IPS-20b (cell line): Measurements from ENCODE around the gene DNLZ.
"Not testable (repeated sequence)": the region's sequence is repeated elsewhere in the genome, so short reads cannot be mapped to it uniquely, and the experiment has no call there.

Source experiments
- H3K27ac ChIP-seq: one replicate; pipeline ENCODE4 v1.5.1; 2013; ENCODE audit warnings: low read length
- H3K27me3 ChIP-seq: 2 replicates; pipeline ENCODE4 v1.6.1; 2013; ENCODE audit warnings: mild to moderate bottlenecking, low read length, inconsistent platforms; ENCODE audit not compliant: insufficient read depth
- H3K36me3 ChIP-seq: 2 replicates; pipeline ENCODE4 v1.6.1; 2013; ENCODE audit warnings: low read depth, mild to moderate bottlenecking, inconsistent platforms, low read length, moderate library complexity; ENCODE audit not compliant: insufficient read depth
- H3K4me1 ChIP-seq: 2 replicates; pipeline ENCODE4 v1.6.1; 2013; ENCODE audit warnings: mild to moderate bottlenecking, control low read depth, inconsistent platforms, low read length, moderate library complexity; ENCODE audit not compliant: insufficient read depth
- H3K4me3 ChIP-seq: 2 replicates; pipeline ENCODE4 v1.5.1; 2013; ENCODE audit warnings: mild to moderate bottlenecking, low read length, inconsistent platforms
- H3K9ac ChIP-seq: 2 replicates; pipeline ENCODE4 v1.6.1; 2013; ENCODE audit warnings: low read depth, mild to moderate bottlenecking, inconsistent platforms, low read length, moderate library complexity
- H3K9me3 ChIP-seq: 2 replicates; pipeline ENCODE4 v1.6.1; 2013; ENCODE audit warnings: mild to moderate bottlenecking, low read depth, low read length, inconsistent platforms; ENCODE audit not compliant: insufficient read depth

The DNLZ gene

DNA sequence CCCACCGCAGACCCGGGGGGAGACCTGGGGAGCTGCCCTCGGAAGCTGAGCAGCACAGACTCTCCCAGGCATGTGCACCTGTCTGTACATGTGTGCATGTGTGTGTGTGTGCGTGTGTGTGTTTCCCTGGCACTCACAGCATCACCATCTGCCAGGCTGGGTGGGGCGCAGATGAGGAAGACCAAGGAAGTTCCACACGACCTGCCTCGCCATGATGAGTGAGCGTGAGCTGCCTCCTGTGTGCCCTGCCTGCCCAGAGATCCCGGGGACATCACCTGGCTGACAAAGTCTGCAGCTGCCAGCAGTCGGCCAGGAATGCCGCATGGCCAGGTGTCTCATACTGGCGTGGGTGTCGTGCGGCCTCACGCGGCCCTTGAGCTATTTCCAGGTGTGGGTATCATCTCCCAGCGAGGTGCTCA is 40.2 kb downstream of the DNLZ start:
- Histone ChIP-seq H3K27me3 (no peaks in the 10 kb centered on the region), H3K4me3 (no peak overlapping the region), H3K9ac (no peak overlapping the region)

DNA sequence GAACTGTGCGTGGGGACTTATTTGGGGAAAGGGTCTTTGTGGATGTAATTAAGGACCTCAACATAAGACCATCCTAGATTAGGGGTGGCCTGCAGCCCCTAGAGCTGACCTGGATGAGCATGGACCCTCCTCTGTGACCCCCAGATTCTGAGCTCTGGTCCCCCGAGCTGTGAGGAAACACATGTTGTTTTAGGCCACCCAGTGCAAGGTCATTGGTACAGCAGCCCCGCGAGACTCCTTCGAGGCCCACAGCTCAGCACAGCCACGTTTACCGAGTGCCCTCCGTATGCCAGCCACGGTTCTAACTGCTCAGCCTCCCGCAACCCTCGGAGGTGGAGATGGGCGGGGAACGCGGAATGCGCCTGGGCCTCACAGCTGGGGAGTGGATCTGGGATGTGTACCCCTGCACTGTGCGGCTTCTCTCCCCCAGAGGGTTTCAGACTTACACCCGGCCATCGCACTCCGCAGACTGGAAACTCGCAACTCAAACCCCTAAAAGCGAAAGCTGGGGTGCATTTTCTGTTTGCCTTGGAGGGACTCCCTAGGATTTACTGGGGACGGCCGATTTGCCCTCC is 40.7 kb downstream of the DNLZ start:
- H3K9ac ChIP-seq: no peak overlapping the region
- H3K27ac ChIP-seq: no peak overlapping the region
- H3K27me3 ChIP-seq: no peaks in the 10 kb centered on the region
- no peaks in the 10 kb centered on the region for H3K9me3 ChIP-seq
- H3K36me3 ChIP-seq: no peaks in the 10 kb centered on the region
- no peak overlapping the region for H3K4me3 ChIP-seq
- peaks cover 9% of the 10 kb centered on the region for H3K4me1 ChIP-seq

More for the DNA sequence above, 40.2 kb downstream of the DNLZ start:
- Histone ChIP-seq H3K27ac (no peak overlapping the region), H3K4me1 (peaks cover 9% of the 10 kb centered on the region), H3K36me3 (no peaks in the 10 kb centered on the region), H3K9me3 (no peaks in the 10 kb centered on the region)

DNA sequence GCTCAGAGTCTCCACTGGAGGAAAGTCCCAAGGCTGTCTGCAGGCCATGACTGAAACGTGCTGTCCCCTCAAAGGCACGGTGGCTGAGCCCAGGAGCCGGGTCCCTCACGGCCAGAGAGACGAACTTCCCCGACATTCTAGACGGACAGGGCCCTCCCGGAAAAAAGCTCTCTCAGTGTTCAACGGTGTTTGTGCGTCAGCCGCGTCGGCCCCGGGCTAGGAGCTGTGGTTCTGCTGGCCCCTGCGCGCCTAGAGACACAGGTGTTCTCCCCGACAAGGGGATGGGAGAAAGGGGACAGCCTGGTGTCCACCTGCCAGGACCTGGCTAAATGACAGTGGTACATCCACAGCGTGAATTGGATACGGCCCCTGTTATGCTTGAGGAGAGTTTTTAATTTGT is 42.0 kb downstream of the DNLZ start:
- no peaks in the 10 kb centered on the region for H3K27me3 ChIP-seq
- H3K4me1 ChIP-seq: peaks cover 4% of the 10 kb centered on the region
- no peaks in the 10 kb centered on the region for H3K36me3 ChIP-seq

DNA sequence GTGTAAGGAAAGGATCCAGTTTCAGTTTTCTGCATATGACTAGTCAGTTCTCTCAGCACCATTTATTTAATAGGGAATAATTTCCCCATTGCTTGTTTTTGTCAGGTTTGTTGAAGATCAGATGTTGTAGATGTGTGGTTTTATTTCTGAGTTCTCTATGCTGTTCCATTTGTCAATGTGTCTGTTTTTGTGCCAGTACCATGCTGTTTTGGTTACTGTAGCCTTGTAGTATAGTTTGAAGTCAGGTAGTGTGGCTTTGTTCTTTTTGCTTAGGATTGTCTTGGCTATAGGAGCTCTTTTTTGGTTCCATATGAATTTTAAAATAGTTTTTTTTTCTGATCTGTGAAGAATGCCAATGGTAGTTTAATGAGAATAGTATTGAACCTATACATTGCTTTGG is 42.6 kb downstream of the DNLZ start:
- H3K9ac ChIP-seq, H3K36me3 ChIP-seq, H3K4me3 ChIP-seq, H3K27me3 ChIP-seq, H3K27ac ChIP-seq, H3K4me1 ChIP-seq, H3K9me3 ChIP-seq: not testable (repeated sequence)

More for the DNA sequence above, 42.0 kb downstream of the DNLZ start:
- Histone ChIP-seq H3K27ac (no peak overlapping the region), H3K4me3 (no peak overlapping the region), H3K9me3 (no peaks in the 10 kb centered on the region), H3K9ac (no peak overlapping the region)

DNA sequence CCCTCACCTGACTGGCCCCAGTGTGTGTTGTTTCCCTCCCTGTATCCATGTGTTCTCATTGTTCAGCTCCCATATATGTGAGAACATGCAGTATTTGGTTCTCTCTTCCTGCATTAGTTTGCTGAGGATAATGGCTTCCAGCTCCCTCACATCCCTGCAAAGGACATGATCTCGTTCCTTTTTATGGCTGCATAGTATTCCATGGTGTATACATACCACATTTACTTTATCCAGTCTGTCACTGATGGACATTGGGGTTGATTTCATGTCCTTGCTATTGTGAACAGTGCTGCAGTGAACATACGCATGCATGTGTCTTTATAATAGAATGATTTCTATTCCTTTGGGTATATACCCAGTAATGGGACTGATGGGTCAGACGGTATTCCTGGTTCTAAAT is 43.6 kb downstream of the DNLZ start:
- H3K27me3 ChIP-seq, H3K9me3 ChIP-seq, H3K4me3 ChIP-seq, H3K27ac ChIP-seq, H3K36me3 ChIP-seq, H3K4me1 ChIP-seq, H3K9ac ChIP-seq: not testable (repeated sequence)

DNA sequence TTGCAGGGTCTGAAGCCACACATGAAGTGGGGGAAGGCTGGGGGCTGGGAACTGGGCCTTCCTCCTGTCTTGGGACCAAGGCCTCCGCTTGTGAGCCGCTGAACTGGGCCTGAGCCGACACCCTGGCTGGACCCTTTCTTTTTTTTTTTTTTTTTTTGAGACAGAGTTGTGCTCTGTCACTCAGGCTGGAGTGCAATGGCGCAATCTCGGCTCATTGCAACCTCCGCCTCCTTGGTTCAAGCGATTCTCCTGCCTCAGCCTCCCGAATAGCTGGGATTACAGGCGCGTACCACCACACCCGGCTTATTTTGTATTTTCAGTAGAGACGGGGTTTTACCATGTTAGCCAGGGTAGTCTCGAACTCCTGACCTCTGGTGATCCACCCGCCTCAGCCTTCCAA is 44.3 kb downstream of the DNLZ start:
- not testable (repeated sequence) for H3K9ac ChIP-seq, H3K4me1 ChIP-seq, H3K4me3 ChIP-seq, H3K27me3 ChIP-seq, H3K36me3 ChIP-seq, H3K27ac ChIP-seq
- H3K9me3 ChIP-seq: peaks cover 14% of the 10 kb centered on the region

DNA sequence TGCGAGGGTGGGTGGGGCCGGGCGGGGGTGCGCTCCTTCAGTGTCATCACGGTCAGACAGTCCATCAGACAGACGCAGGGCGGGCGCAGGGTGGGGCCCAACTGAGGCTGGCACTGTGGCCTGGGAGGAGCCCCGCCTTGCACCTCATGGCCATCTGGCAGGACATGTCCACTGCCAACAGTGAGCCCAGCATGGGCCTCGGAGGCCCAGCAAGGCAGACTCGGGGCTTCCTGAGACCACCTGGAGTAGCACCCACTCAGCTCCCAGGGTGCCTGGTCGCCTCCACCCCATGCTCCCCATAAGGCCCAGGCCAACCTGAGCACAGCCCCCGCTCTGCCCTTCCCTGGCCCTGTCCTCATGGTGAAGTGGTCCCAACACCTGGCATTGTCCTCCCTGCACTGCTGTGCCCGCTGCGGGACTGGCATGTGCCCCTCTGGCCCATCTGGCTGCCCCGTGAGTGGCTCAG is 44.7 kb downstream of the DNLZ start:
- no peak overlapping the region for H3K9ac ChIP-seq
- no peak overlapping the region for H3K4me3 ChIP-seq
- H3K27me3 ChIP-seq: no peaks in the 10 kb centered on the region
- H3K27ac ChIP-seq: no peak overlapping the region
- peaks cover 14% of the 10 kb centered on the region for H3K9me3 ChIP-seq
- H3K36me3 ChIP-seq: no peaks in the 10 kb centered on the region
- no peaks in the 10 kb centered on the region for H3K4me1 ChIP-seq

DNA sequence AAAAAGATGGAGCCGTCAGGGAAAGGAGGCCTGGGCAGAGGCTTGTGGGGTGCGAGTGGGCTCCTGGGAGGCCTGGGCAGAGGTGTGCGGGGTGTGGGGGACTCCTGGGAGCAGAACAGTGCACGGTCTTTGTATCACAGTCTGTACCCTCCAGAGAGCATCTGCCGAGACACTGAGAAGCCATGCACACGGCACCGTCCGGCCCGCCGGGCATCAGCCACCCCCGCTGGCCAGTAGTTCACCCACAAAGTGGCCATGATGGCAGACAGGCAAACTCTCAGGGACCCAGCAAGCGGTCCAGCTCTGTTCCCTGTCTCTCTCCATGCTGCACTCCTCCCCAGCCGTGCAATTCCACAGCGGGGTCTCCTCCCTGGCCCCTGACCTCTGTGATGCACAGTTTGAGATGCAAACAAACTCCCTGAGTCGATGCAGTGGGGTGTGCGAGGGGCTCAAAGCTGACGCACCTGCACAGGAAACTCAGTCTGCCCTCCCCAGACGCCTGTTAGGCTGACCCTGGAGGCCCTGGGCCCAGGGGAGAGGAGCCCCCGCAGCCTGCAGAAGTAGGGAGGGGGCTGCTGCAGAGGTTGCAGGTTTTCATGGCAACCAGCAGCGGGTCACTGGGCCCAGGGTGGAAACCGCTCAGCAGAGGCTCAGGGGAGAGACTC is 45.3 kb downstream of the DNLZ start:
- no peaks in the 10 kb centered on the region for H3K27me3 ChIP-seq
- H3K27ac ChIP-seq: no peak overlapping the region
- H3K4me3 ChIP-seq: no peak overlapping the region
- H3K36me3 ChIP-seq: no peaks in the 10 kb centered on the region
- peaks cover 14% of the 10 kb centered on the region for H3K9me3 ChIP-seq
- no peaks in the 10 kb centered on the region for H3K4me1 ChIP-seq
- H3K9ac ChIP-seq: no peak overlapping the region

DNA sequence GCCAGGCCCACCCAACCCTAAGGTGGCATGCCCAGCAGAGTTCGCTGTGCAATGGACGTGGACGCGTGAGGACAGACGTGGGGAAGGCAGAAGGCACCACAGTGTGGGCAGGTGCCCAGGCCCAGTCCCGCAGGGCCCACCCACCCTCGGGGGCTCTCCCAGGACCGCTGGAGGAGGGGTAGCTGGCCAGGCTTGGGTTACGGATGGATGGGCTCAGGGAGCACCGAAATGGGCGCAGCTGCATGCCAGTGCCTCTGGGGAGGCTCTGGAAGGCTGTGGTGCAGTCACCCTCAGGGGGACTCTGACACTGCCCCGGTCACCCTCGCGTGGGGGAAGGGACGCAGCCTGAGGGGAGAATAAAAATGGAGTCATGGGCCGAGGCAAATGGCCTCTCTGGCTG is 45.8 kb downstream of the DNLZ start:
- H3K4me3 ChIP-seq: no peak overlapping the region
- H3K27me3 ChIP-seq: no peaks in the 10 kb centered on the region
- no peaks in the 10 kb centered on the region for H3K4me1 ChIP-seq
- H3K27ac ChIP-seq: no peak overlapping the region
- H3K36me3 ChIP-seq: no peaks in the 10 kb centered on the region
- H3K9ac ChIP-seq: no peak overlapping the region
- peaks cover 14% of the 10 kb centered on the region for H3K9me3 ChIP-seq

DNA sequence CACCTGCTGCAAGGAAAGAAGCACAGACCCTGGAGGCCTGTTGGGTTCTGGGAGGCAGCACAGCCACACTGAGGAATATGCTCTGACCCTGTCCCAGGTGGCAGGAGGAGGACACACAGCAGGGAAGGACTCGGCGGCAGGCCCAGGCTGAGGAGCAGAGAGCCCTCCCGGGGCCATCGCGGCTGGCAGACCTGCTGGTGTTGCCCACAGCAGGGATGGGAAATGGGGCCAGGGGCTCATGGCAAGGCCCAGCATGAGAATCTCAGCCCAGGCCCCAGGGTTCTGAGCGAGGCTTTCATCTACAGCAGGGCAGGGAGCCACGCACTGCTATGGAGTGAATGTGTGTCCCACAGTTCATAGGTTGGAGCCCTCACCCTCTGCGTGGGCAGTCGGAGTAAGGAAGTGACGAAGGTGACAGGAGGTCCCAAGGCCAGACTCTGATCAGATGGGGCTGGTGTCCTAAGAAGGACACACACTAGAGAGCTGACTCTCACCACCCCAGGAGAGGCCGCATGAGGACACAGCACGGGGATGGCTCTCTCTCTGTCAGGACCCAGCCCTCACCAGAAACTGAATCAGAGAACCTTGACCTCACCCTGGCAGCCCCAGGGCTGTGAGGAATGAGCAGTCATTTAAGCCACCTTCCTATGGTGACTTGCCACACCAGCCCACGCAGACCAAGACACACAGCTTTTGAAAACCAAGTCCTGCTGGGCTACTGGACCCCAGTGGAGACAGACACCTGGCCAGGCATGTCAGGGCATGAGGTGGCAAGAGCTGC is 46.5 kb downstream of the DNLZ start:
- Histone ChIP-seq H3K9me3 (peaks cover 14% of the 10 kb centered on the region), H3K27ac (no peak overlapping the region), H3K4me1 (no peaks in the 10 kb centered on the region), H3K27me3 (no peaks in the 10 kb centered on the region), H3K9ac (no peak overlapping the region), H3K4me3 (no peak overlapping the region), H3K36me3 (no peaks in the 10 kb centered on the region)

DNA sequence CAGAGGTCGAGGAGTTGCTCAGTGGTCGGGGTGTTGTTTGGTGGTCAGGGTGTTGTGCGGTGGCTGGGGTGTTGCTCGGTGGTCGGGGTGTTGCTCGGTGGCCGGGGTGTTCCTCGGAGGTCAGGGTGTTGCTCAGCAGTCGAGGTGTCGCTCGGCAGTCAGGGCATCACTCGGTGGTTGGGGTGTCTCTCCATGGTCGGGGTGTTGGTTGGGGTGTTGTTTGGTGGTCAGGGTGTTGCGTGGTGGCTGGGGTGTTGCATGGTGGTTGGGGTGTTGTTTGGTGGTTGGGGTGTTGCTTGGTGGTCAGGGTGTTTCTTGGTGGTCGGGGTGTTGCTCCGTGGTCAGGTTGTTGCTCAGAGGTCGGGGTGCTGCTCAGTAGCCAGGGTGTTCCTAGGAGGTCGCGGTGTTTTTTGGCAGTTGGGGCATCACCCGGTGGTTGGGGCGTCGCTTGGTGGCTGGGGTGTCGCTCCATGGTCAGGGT is 47.2 kb downstream of the DNLZ start:
- Histone ChIP-seq H3K36me3 (no peaks in the 10 kb centered on the region), H3K27ac (no peak overlapping the region), H3K9ac (no peak overlapping the region), H3K4me1 (no peaks in the 10 kb centered on the region), H3K4me3 (no peak overlapping the region), H3K9me3 (peaks cover 14% of the 10 kb centered on the region), H3K27me3 (no peaks in the 10 kb centered on the region)

DNA sequence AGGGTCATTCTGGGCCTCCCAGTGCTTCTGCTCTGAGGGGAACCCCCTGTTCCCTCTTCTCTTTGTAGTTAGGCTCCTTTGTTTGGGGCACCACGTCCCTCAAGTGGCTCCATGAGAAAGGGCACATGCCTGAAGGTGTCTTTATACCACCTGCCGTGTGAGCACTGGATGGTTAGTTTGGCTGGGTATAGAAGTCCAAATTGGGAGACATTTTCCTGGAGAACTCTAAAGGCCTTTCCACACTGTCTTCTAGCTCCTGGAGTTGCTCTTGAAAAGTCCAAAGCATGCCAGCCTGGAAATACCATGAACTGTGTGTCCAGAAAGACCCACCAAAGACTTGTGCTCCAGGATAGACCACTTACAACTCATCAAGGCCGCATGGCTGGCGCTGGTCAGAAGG is 48.6 kb downstream of the DNLZ start:
- no peaks in the 10 kb centered on the region for H3K4me1 ChIP-seq
- H3K9ac ChIP-seq: no peak overlapping the region
- no peak overlapping the region for H3K4me3 ChIP-seq
- H3K27me3 ChIP-seq: no peaks in the 10 kb centered on the region
- H3K27ac ChIP-seq: no peak overlapping the region
- H3K9me3 ChIP-seq: peaks cover 14% of the 10 kb centered on the region
- H3K36me3 ChIP-seq: no peaks in the 10 kb centered on the region
